B cell (primary cell): Measurements from ENCODE around the gene KRTAP10-3.

Experiments
- CTCF ChIP-seq: fragments of 200-600 bp; IDR thresholded peaks from one replicate; pipeline ENCODE4 v1.8.0; 2022; ENCODE audit warnings: antibody characterized with exemption, mild to moderate bottlenecking
- EZH2 ChIP-seq: IDR thresholded peaks from 2 replicates; pipeline ENCODE4 v1.6.1; 2012; ENCODE audit warnings: borderline replicate concordance, low read depth, mild to moderate bottlenecking, moderate library complexity, low read length; ENCODE audit not compliant: insufficient read depth, poor library complexity, severe bottlenecking

- TF ChIP-seq CTCF (no peak), EZH2 (no peak)
Measured at GRCh38 chr21:44590311-44590721, 31.7 kb upstream of the KRTAP10-3 start.
